Neural cell (in vitro differentiated cells): Measurements from ENCODE around the gene GRIA1. TPM values are rescaled to one million over a fixed set of nuclear protein-coding genes. Genes with fewer than 3 reads are reported as not detected.

Experiments
- H2AFZ ChIP-seq: fragments of 200-600, 300-800 bp; sonication (generic), shearing (Covaris generic); 2 replicates; pipeline ENCODE4 v1.6.0; 2014; ENCODE audit warnings: low read depth, mild to moderate bottlenecking, antibody characterized with exemption, low read length, moderate library complexity
- H3F3A ChIP-seq: fragments of 200-600 bp; shearing (Covaris generic); 2 replicates; pipeline ENCODE4 v1.6.1; 2016; ENCODE audit warnings: mild to moderate bottlenecking, moderate library complexity, mixed read lengths, antibody characterized with exemption, low read length; ENCODE audit not compliant: insufficient read depth, poor library complexity, severe bottlenecking
- H3K27ac ChIP-seq: fragments of 200-600, 300-800 bp; sonication (generic), shearing (Covaris generic); 2 replicates; pipeline ENCODE4 v1.5.1; 2014; ENCODE audit warnings: mild to moderate bottlenecking, low read length, moderate library complexity
- H3K27me3 ChIP-seq: fragments of 300-800, 200-600 bp; sonication (generic), shearing (Covaris generic); 2 replicates; pipeline ENCODE4 v1.6.0; 2014; ENCODE audit warnings: mild to moderate bottlenecking, low read depth, low read length, moderate library complexity; ENCODE audit not compliant: insufficient read depth
- H3K36me3 ChIP-seq: fragments of 300-800, 200-600 bp; sonication (generic), shearing (Covaris generic); 2 replicates; pipeline ENCODE4 v1.5.1; 2014; ENCODE audit warnings: mild to moderate bottlenecking, antibody characterized with exemption, low read length, moderate library complexity; ENCODE audit not compliant: insufficient read depth
- H3K4me2 ChIP-seq: fragments of 300-800, 200-600 bp; sonication (generic), shearing (Covaris generic); 2 replicates; pipeline ENCODE4 v1.6.0; 2014; ENCODE audit warnings: mild to moderate bottlenecking, low read length
- H3K4me3 ChIP-seq: fragments of 300-800, 200-600 bp; sonication (generic), shearing (Covaris generic); 2 replicates; pipeline ENCODE4 v1.5.1; 2014; ENCODE audit warnings: mild to moderate bottlenecking, low read length, moderate library complexity
- H3K79me2 ChIP-seq: fragments of 200-600 bp; shearing (Covaris generic); replicated peaks from 2 replicates; pipeline ENCODE4 v1.6.0; 2014; ENCODE audit warnings: mild to moderate bottlenecking, low read length, moderate library complexity; ENCODE audit not compliant: insufficient read depth
- H3K9ac ChIP-seq: fragments of 300-800, 200-600 bp; sonication (generic), shearing (Covaris generic); 2 replicates; pipeline ENCODE4 v1.6.1; 2016; ENCODE audit warnings: mild to moderate bottlenecking, low read length, mixed read lengths
- H3K9me2 ChIP-seq: fragments of 200-600 bp; shearing (Covaris generic); 2 replicates; pipeline ENCODE4 v1.6.1; 2016; ENCODE audit warnings: mild to moderate bottlenecking, low read length, mixed read lengths; ENCODE audit not compliant: insufficient read depth
- H3K9me3 ChIP-seq: fragments of 200-600, 300-800 bp; sonication (generic), shearing (Covaris generic); 2 replicates; pipeline ENCODE4 v1.6.1; 2016; ENCODE audit warnings: mild to moderate bottlenecking, mixed run types, low read length, moderate library complexity, mixed read lengths
- H4K20me1 ChIP-seq: fragments of 200-600 bp; shearing (Covaris generic); 2 replicates; pipeline ENCODE4 v1.6.1; 2016; ENCODE audit warnings: mild to moderate bottlenecking, mixed run types; ENCODE audit not compliant: insufficient read depth
- CTCF ChIP-seq: fragments of 450-650 bp; IDR thresholded peaks from 2 replicates; pipeline ENCODE4 v1.5.1; 2014; ENCODE audit warnings: antibody characterized with exemption, mild to moderate bottlenecking, moderate library complexity; ENCODE audit not compliant: poor library complexity, severe bottlenecking
- EP300 ChIP-seq: fragments of 450-650 bp; conservative IDR thresholded peaks from 2 replicates; pipeline ENCODE4 v1.6.1; 2014; ENCODE audit warnings: antibody characterized with exemption, mild to moderate bottlenecking, moderate library complexity; ENCODE audit not compliant: poor library complexity, severe bottlenecking
- EZH2 ChIP-seq: fragments of 200-600, 300-800 bp; shearing (Covaris generic), sonication (generic); IDR thresholded peaks from 2 replicates; pipeline ENCODE4 v1.6.1; 2014; ENCODE audit warnings: antibody characterized with exemption, low read length, borderline replicate concordance, mild to moderate bottlenecking; ENCODE audit not compliant: insufficient read depth, poor library complexity, severe bottlenecking
- MXI1 ChIP-seq: fragments of 450-650 bp; conservative IDR thresholded peaks from 2 replicates; pipeline ENCODE4 v1.6.1; 2014; ENCODE audit warnings: antibody characterized with exemption, mild to moderate bottlenecking; ENCODE audit not compliant: poor library complexity, severe bottlenecking
- POLR2AphosphoS5 ChIP-seq: IDR thresholded peaks from 2 replicates; pipeline ENCODE4 v1.6.1; 2012
- RAD21 ChIP-seq: fragments of 450-650 bp; conservative IDR thresholded peaks from 2 replicates; pipeline ENCODE4 v1.6.1; 2014; ENCODE audit warnings: antibody characterized with exemption, mild to moderate bottlenecking, moderate library complexity
- REST ChIP-seq: IDR thresholded peaks from 2 replicates; pipeline ENCODE4 v1.6.1; 2012; ENCODE audit warnings: borderline replicate concordance
- SMC3 ChIP-seq: fragments of 450-650 bp; conservative IDR thresholded peaks from 2 replicates; pipeline ENCODE4 v1.6.1; 2014; ENCODE audit warnings: antibody characterized with exemption, mild to moderate bottlenecking, moderate library complexity; ENCODE audit not compliant: poor library complexity
- TAF1 ChIP-seq: IDR thresholded peaks from 2 replicates; pipeline ENCODE4 v1.6.1; 2012; ENCODE audit warnings: low read depth
- polyA plus RNA-seq: library from polyadenylated mRNA; depleted of rRNA; stranded (reverse); fragments of >200 nt; gene quantifications from 2 replicates; pipeline ENCODE4 v1.2.3, GENCODE V29; 2014

Gene GRIA1
- polyA plus RNA-seq, 1 donor from 2014 or later: 59.6 TPM

GRCh38 chr5:153797484-153797883 lies 307.0 kb downstream of the GRIA1 start:
- H3K36me3 ChIP-seq: no peaks in the 10 kb centered on the region
- no peaks in the 10 kb centered on the region for H3K9me3 ChIP-seq
- no peak overlapping the region for H2AFZ ChIP-seq
- no peaks in the 10 kb centered on the region for H3K9me2 ChIP-seq
- no peaks in the 10 kb centered on the region for H3F3A ChIP-seq
- H3K79me2 ChIP-seq: no peaks in the 10 kb centered on the region
- no peaks in the 10 kb centered on the region for H4K20me1 ChIP-seq
- H3K4me2 ChIP-seq: no peak overlapping the region
- H3K27me3 ChIP-seq: no peaks in the 10 kb centered on the region
- H3K27ac ChIP-seq: peak overlapping the region; percentile 90
- TF ChIP-seq EZH2 (no peak), SMC3 (no peak), TAF1 (no peak), EP300 (no peak), POLR2AphosphoS5 (no peak), REST (no peak), RAD21 (no peak), MXI1 (no peak), CTCF (no peak)
- no peak overlapping the region for H3K4me3 ChIP-seq
- no peak overlapping the region for H3K9ac ChIP-seq

GRCh38 chr5:153798830-153799229 lies 308.4 kb downstream of the GRIA1 start:
- Histone ChIP-seq H3K9me2 (no peaks in the 10 kb centered on the region), H3K9me3 (no peaks in the 10 kb centered on the region), H4K20me1 (no peaks in the 10 kb centered on the region), H3K9ac (peak overlapping the region; percentile 58), H3F3A (no peaks in the 10 kb centered on the region), H3K27me3 (no peaks in the 10 kb centered on the region), H3K79me2 (no peaks in the 10 kb centered on the region), H3K4me3 (peak overlapping the region; percentile 35), H2AFZ (peak overlapping the region; percentile 3), H3K27ac (peak overlapping the region; percentile 90), H3K4me2 (peak overlapping the region; percentile 28), H3K36me3 (no peaks in the 10 kb centered on the region)
- TF ChIP-seq EP300 (peak; percentile 96), REST (peak; percentile 64), RAD21 (peak; percentile 31), EZH2 (no peak), TAF1 (no peak), SMC3 (peak; percentile 36), POLR2AphosphoS5 (peak; percentile 60)
